Lower lobe of right lung (tissue), 2 donors: ENCODE data around the gene KLF7. TPM values are rescaled to one million over a fixed set of nuclear protein-coding genes. Genes with fewer than 3 reads are reported as not detected.

Source experiments
- ATAC-seq, 2 donors: fragments of 200-7000 bp; cut with Tn5 transposase; one replicate each; pipeline ENCODE4 v1.9.1; 2020 to 2022; ENCODE audit warnings: mild to moderate bottlenecking in 2 of 2, moderate library complexity in 2 of 2
- DNase-seq: peaks from one replicate; pipeline ENCODE4 v3.0.0-alpha.2; 2020
- H3K27ac ChIP-seq: fragments of 200-600 bp; one replicate; pipeline ENCODE4 v1.8.0; 2022
- H3K27me3 ChIP-seq: fragments of 200-600 bp; one replicate; pipeline ENCODE4 v1.8.0; 2022; ENCODE audit warnings: low read depth
- H3K36me3 ChIP-seq: fragments of 200-600 bp; one replicate; pipeline ENCODE4 v1.8.0; 2022; ENCODE audit warnings: mild to moderate bottlenecking
- H3K4me1 ChIP-seq: fragments of 200-600 bp; one replicate; pipeline ENCODE4 v1.8.0; 2022
- H3K4me3 ChIP-seq: fragments of 200-600 bp; one replicate; pipeline ENCODE4 v1.8.0; 2022; ENCODE audit warnings: mild to moderate bottlenecking
- H3K9me3 ChIP-seq: fragments of 200-600 bp; one replicate; pipeline ENCODE4 v1.8.0; 2022
- intact Hi-C: fragments of 100-400 bp; cut with DNase I; formaldehyde crosslinking; loops from one replicate; pipeline ENCODE4 v1.11.0; 2022
- total RNA-seq: library from RNA; stranded (reverse); fragmentation: NEBNext Ultra II Directional; extraction: Animal tissue kit (Norgen Biotek cat#: 25700); gene quantifications from one replicate; pipeline ENCODE4 v1.2.1, GENCODE V29; 2021
- TF ChIP-seq, protein P1 (sequence below): fragments of 200-600 bp; IDR thresholded peaks from one replicate; pipeline ENCODE4 v1.8.0; 2022; ENCODE audit warnings: antibody characterized with exemption, mild to moderate bottlenecking
- donor health status: DM: no; HTN: yes; CAD: no; lungs with severe emphysema.

KLF7 gene
- total RNA-seq, 1 donor from 2014 or later: 66.5 TPM

DNA sequence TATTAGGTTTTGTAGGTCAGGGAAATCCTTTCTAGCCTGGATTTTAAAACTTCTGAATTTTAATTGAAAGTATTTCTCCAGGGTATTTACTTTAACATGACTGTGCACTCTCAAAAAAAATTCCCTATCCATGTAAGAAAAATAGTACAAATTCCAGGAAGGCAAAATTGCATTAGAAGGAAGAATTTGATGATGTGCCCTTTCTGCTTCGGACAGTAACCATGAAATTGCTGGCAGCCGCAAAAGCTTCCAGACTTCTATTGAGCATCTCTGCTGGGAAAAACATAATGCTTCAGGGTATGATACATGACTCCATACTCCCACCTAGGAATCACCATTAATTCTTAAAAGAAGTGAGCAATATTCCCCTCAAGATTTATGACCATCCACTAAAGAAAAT lies 17.2 kb upstream of the KLF7 start:
- Histone ChIP-seq H3K4me3 (no peak overlapping the region), H3K27ac (no peak overlapping the region), H3K36me3 (no peaks in the 10 kb centered on the region), H3K9me3 (no peaks in the 10 kb centered on the region), H3K4me1 (no peaks in the 10 kb centered on the region), H3K27me3 (no peaks in the 10 kb centered on the region)
- intact Hi-C loops: no loop called here
- TF ChIP-seq, protein P1, sequence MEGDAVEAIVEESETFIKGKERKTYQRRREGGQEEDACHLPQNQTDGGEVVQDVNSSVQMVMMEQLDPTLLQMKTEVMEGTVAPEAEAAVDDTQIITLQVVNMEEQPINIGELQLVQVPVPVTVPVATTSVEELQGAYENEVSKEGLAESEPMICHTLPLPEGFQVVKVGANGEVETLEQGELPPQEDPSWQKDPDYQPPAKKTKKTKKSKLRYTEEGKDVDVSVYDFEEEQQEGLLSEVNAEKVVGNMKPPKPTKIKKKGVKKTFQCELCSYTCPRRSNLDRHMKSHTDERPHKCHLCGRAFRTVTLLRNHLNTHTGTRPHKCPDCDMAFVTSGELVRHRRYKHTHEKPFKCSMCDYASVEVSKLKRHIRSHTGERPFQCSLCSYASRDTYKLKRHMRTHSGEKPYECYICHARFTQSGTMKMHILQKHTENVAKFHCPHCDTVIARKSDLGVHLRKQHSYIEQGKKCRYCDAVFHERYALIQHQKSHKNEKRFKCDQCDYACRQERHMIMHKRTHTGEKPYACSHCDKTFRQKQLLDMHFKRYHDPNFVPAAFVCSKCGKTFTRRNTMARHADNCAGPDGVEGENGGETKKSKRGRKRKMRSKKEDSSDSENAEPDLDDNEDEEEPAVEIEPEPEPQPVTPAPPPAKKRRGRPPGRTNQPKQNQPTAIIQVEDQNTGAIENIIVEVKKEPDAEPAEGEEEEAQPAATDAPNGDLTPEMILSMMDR: no peak
- DNase-seq: no peak
- no peak for ATAC-seq

DNA sequence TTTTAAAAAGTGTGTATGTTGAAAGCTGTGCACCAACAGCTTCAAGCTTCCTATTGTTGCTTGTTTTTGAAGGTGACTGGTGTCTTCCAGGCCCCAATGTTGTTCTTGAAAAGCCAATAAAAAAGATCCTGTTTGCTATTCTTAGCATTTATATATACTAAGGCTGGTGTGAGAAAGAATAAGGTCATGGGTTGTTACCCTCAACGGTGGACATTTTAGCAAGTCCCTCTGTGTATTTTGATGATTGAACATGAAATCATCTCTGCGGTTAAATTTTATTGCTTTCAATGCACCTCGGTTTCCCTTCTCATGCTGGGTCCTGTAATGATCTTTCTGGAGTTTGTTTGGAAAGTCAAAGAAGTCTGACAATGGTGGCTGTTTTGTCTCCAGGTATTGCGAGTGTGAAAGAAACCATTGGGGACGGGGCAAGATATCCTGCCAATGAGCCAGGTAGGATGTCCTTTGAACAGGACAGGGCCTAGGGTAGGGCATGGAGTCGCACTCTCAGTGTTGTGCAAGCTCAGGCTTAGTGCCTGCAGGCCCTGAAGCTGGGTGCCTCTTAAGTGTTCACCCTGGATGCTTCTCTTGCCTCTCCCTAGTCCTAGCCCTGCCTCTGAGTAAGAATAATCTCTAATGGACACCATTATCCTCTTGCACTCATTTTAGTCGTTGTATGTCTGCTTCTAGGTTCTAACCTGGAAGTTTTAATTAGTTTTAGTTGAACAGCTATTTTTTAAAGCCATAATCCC lies 16.0 kb upstream of the KLF7 start:
- H3K27ac ChIP-seq: no peak overlapping the region

DNA sequence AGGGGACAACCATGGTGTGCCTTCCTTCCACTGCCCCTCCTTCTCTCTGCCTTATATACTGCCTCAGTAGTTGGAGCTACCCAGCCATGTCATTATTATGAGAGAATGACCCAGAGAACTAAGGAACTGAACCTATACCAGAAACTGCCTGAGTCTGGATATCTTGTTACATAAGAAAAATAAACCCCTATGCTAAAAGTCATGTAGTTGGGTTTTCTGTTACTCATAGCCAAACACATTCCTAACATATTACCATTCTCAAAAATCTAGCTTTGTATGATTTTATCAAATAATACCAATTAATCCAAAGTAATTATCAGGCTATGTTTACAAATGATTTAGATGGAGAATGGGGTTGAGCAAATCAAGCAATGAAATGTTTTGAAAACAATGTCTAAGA lies 15.0 kb upstream of the KLF7 start:
- DNase-seq: no peak
- intact Hi-C loops: no loop called here

More for the DNA sequence above, 16.0 kb upstream of the KLF7 start:
- ATAC-seq (no peak), DNase-seq (no peak)
- TF ChIP-seq, protein P1: no peak
- H3K27me3 ChIP-seq: no peaks in the 10 kb centered on the region
- no peak overlapping the region for H3K4me3 ChIP-seq
- no peaks in the 10 kb centered on the region for H3K4me1 ChIP-seq
- H3K36me3 ChIP-seq: no peaks in the 10 kb centered on the region
- no peaks in the 10 kb centered on the region for H3K9me3 ChIP-seq
- intact Hi-C loops: no loop called here

DNA sequence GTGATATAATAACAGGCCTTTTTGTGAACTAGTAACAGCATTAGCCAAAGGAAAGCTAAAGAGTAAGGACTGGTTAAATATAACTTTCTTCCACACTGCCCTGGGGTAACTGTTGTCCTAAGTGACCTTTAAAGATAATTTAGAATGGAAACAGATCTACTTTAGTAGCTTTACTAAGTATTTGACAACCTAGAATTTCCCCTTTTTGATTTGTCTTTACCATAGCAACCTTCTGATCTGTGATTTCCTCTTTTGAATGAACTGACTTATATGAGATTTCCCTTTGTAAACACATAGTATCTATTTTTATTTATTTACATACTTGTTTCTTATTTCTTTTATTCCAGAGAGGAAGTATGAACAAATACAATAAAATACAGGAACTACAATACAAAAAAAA lies 10.5 kb upstream of the KLF7 start:
- H3K36me3 ChIP-seq: no peaks in the 10 kb centered on the region
- no peaks in the 10 kb centered on the region for H3K27me3 ChIP-seq
- no peaks in the 10 kb centered on the region for H3K4me1 ChIP-seq
- DNase-seq: no peak
- TF ChIP-seq, protein P1: no peak
- H3K27ac ChIP-seq: no peak overlapping the region
- no peak for ATAC-seq
- H3K9me3 ChIP-seq: no peaks in the 10 kb centered on the region
- intact Hi-C loops: no loop called here
- no peak overlapping the region for H3K4me3 ChIP-seq

More for the DNA sequence above, 15.0 kb upstream of the KLF7 start:
- Histone ChIP-seq H3K9me3 (no peaks in the 10 kb centered on the region), H3K4me3 (no peak overlapping the region), H3K36me3 (no peaks in the 10 kb centered on the region), H3K4me1 (no peaks in the 10 kb centered on the region), H3K27ac (no peak overlapping the region), H3K27me3 (no peaks in the 10 kb centered on the region)
- ATAC-seq: no peak
- TF ChIP-seq, protein P1: no peak

DNA sequence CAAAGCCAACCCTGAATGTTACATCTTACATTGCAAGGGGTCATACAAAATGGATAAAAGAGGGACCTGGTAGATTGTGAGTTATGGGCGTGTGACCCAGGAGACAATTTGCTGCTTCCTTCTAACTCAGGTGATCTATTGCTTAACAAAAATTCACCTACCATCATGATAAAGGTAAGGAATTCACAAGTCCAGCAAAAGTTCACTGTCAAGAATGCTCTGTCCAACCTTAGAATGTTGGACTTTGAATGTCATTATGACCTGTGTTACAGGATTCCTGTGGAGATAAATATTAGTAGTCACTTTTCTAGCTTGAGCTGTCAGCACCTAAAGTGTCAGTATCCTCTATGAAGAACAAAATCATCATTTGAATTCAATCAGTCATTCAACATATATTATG lies 7.9 kb upstream of the KLF7 start:
- Histone ChIP-seq H3K36me3 (no peaks in the 10 kb centered on the region), H3K9me3 (no peaks in the 10 kb centered on the region), H3K27ac (no peak overlapping the region), H3K4me3 (no peak overlapping the region), H3K27me3 (no peaks in the 10 kb centered on the region), H3K4me1 (peaks cover 3% of the 10 kb centered on the region)
- ATAC-seq: no peak
- TF ChIP-seq, protein P1: no peak
- intact Hi-C loops: no loop called here
- no peak for DNase-seq
